Ectodermal cell (in vitro differentiated cells): ENCODE measurements around the gene HIVEP3.
"Not testable (repeated sequence)": the region's sequence is repeated elsewhere in the genome, so short reads cannot be mapped to it uniquely, and the experiment has no call there.

Experiments used
- H3K27ac ChIP-seq: 2 replicates; pipeline ENCODE4 v1.7.0; 2013; ENCODE audit warnings: mild to moderate bottlenecking, low read depth, low read length; ENCODE audit not compliant: insufficient read depth, poor library complexity, severe bottlenecking
- H3K27me3 ChIP-seq: 2 replicates; pipeline ENCODE4 v1.7.0; 2013; ENCODE audit warnings: mild to moderate bottlenecking, low read length; ENCODE audit not compliant: insufficient read depth, control insufficient read depth, poor library complexity, severe bottlenecking
- H3K36me3 ChIP-seq: one replicate; pipeline ENCODE4 v1.7.0; 2013; ENCODE audit warnings: low read length; ENCODE audit not compliant: control insufficient read depth, insufficient read depth
- H3K4me1 ChIP-seq: one replicate; pipeline ENCODE4 v1.7.0; 2013; ENCODE audit warnings: low read length; ENCODE audit not compliant: control insufficient read depth, insufficient read depth
- H3K4me3 ChIP-seq: 2 replicates; pipeline ENCODE4 v1.7.0; 2013; ENCODE audit warnings: low read depth, low read length, control low read depth; ENCODE audit not compliant: insufficient read depth
- H3K9me3 ChIP-seq: 2 replicates; pipeline ENCODE4 v1.7.0; 2013; ENCODE audit warnings: mild to moderate bottlenecking, low read length, moderate library complexity; ENCODE audit not compliant: control insufficient read depth
- WGBS, 2 experiments: methylation state at CpG; one replicate each; pipeline ENCODE4 v1.1.7; 2013; ENCODE audit warnings: missing lambda C conversion rate in 2 of 2; 5-methylcytosine and 5-hydroxymethylcytosine counted together

HIVEP3 gene

DNA sequence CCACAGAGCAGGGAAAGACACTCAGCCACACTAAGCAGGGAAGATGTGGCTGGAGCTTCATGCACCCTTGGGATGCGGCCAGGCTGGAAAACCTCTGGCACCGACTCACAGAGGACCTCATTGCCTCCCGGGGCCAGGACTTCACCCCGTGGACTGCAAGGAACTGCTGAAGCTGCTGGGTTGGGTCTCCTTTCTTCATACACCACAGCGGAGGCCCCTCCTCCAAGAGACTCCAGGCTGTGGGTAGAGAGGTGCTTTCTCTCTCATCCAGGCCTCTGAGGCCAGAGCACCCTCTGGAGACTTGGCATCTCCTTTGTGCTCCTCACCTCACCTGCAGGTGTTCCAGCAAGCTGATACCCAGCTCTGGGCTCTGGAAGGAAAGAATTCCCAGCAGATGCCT is 358.2 kb downstream of the HIVEP3 start:
- no peaks in the 10 kb centered on the region for H3K27me3 ChIP-seq
- H3K4me1 ChIP-seq: no peaks in the 10 kb centered on the region
- H3K27ac ChIP-seq: no peak overlapping the region
- H3K4me3 ChIP-seq: no peak overlapping the region
- 92 to 94% methylated on average over 5 of the region's 5 CpGs for whole genome bisulfite sequencing, 2 experiments
- H3K9me3 ChIP-seq: no peaks in the 10 kb centered on the region
- H3K36me3 ChIP-seq: no peaks in the 10 kb centered on the region

GRCh38 chr1:41559331-41559730 is 359.4 kb downstream of the HIVEP3 start:
- no peaks in the 10 kb centered on the region for H3K36me3 ChIP-seq
- H3K27me3 ChIP-seq: no peaks in the 10 kb centered on the region
- no peak overlapping the region for H3K4me3 ChIP-seq
- H3K9me3 ChIP-seq: no peaks in the 10 kb centered on the region
- no peak overlapping the region for H3K27ac ChIP-seq
- H3K4me1 ChIP-seq: no peaks in the 10 kb centered on the region
- 70 to 73% methylated on average over 5 of the region's 5 CpGs for WGBS, 2 experiments

GRCh38 chr1:41558761-41559171 is 360.0 kb downstream of the HIVEP3 start:
- Histone ChIP-seq H3K9me3 (no peaks in the 10 kb centered on the region), H3K4me3 (no peak overlapping the region), H3K27me3 (no peaks in the 10 kb centered on the region), H3K4me1 (no peaks in the 10 kb centered on the region), H3K36me3 (no peaks in the 10 kb centered on the region), H3K27ac (no peak overlapping the region)
- 90 to 91% methylated on average over 3 of the region's 3 CpGs for WGBS, 2 experiments

- WGBS, 2 experiments: 83 to 86% methylated on average over 13 of the region's 13 CpGs
- no peaks in the 10 kb centered on the region for H3K27me3 ChIP-seq
- H3K4me3 ChIP-seq: no peak overlapping the region
Measured at GRCh38 chr1:41557751-41558455, 360.8 kb downstream of the HIVEP3 start.

DNA sequence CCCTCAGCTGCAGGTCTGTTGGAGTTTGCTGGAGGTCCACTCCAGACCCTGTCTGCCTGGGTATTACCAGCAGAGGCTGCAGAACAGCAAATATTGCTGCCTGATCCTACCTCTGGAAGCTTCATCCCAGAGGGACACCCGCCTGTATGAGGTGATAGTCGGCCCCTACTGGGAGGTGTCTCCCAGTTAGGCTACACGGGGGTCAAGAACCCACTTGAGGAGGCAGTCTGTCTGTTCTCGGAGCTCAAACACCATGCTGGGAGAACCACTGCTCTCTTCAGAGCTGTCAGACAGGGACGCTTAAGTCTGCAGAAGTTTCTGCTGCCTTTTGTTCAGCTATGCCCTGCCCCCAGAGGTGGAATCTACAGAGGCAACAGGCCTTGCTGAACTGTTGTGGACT is 364.0 kb downstream of the HIVEP3 start:
- H3K36me3 ChIP-seq, H3K27me3 ChIP-seq, H3K9me3 ChIP-seq, H3K4me1 ChIP-seq, H3K27ac ChIP-seq, H3K4me3 ChIP-seq: not testable (repeated sequence)
- 89 to 90% methylated on average over 5 of the region's 5 CpGs for WGBS, 2 experiments

More at GRCh38 chr1:41557751-41558455, 360.8 kb downstream of the HIVEP3 start:
- Histone ChIP-seq H3K4me1 (no peaks in the 10 kb centered on the region), H3K36me3 (no peaks in the 10 kb centered on the region), H3K9me3 (no peaks in the 10 kb centered on the region), H3K27ac (no peak overlapping the region)

DNA sequence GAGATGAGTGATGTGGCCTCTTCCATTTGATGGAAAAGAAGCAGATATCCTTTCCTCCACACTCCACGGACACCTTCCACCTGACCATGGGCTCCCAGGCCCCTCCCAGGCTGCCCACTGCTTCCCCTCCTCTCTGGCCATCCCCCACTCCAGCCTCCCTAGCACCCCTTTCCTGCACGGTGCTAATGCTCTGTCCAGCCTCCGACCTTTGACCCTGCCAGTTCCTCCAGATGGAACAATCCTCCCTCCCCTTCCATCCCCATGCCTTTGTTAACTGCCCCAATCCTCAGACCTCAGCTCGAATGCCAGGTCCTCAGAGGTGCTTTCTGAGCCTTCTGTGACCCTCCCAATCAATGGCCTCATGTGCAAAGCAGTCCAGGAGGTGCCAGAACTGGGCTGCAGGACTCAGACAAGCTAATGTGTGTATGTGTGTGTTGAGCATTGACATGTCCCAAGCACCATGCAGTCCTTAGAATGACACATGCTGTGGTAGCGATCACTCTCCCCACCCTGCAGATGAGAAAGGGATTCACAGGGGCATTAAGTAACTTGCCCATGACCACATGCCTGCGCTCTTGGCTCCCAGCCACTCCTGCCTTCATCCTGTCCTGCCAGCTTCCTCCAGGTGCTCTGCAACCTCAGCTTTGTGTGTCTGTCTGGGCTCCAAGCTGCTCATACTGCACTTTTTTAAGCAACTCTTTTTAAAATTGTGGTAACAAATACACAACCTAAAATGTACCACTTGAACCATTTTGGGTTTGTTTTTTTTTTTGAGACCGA is 370.8 kb downstream of the HIVEP3 start:
- Histone ChIP-seq H3K4me1 (peaks cover 3% of the 10 kb centered on the region), H3K36me3 (no peaks in the 10 kb centered on the region), H3K4me3 (no peak overlapping the region), H3K27ac (no peak overlapping the region), H3K9me3 (no peaks in the 10 kb centered on the region), H3K27me3 (no peaks in the 10 kb centered on the region)
- WGBS, 2 experiments: 74 to 77% methylated on average over 7 of the region's 7 CpGs

DNA sequence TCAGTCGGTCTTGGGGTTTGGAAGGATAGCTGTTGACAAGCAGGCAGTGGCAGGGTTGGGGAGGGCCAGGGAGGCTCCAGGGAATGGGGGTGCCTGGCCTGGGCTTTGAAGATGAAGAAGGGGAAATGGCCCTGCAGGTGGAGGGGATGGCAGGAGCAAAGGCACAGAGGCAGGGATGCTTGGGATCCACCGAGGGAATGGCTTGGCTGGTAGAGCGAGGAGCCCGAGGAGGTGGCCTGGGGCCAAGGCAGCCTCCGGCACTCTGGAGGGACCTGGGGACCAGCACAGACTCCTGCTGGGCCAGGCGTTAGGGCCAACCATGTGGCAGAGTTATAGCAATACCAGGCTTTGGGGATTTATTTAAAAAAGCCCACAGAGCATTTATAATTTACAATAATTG is 371.4 kb downstream of the HIVEP3 start:
- H3K9me3 ChIP-seq: no peaks in the 10 kb centered on the region
- no peaks in the 10 kb centered on the region for H3K36me3 ChIP-seq
- H3K27me3 ChIP-seq: no peaks in the 10 kb centered on the region
- peaks cover 3% of the 10 kb centered on the region for H3K4me1 ChIP-seq
- no peak overlapping the region for H3K4me3 ChIP-seq
- no peak overlapping the region for H3K27ac ChIP-seq
- WGBS, 2 experiments: 86 to 89% methylated on average over 6 of the region's 6 CpGs

DNA sequence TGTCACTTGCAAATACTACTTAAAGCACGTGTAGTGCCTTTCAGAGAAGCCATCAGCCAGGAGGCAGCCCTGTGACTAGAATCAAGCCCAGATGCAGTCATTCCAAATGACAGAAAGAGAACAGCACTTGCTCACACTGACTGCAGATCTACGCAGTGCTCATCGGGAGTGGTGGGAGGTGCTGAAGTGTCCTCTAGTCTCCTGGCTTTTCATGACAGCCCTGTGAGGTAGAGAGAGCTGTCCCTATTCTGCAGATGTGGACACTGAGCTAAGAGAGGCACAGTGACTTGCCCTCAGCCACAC is 371.9 kb downstream of the HIVEP3 start:
- no peak overlapping the region for H3K4me3 ChIP-seq
- no peaks in the 10 kb centered on the region for H3K27me3 ChIP-seq
- peaks cover 3% of the 10 kb centered on the region for H3K4me1 ChIP-seq
- no peaks in the 10 kb centered on the region for H3K36me3 ChIP-seq
- H3K9me3 ChIP-seq: no peaks in the 10 kb centered on the region
- no peak overlapping the region for H3K27ac ChIP-seq
- 76 to 88% methylated on average over 3 of the region's 3 CpGs for WGBS, 2 experiments

DNA sequence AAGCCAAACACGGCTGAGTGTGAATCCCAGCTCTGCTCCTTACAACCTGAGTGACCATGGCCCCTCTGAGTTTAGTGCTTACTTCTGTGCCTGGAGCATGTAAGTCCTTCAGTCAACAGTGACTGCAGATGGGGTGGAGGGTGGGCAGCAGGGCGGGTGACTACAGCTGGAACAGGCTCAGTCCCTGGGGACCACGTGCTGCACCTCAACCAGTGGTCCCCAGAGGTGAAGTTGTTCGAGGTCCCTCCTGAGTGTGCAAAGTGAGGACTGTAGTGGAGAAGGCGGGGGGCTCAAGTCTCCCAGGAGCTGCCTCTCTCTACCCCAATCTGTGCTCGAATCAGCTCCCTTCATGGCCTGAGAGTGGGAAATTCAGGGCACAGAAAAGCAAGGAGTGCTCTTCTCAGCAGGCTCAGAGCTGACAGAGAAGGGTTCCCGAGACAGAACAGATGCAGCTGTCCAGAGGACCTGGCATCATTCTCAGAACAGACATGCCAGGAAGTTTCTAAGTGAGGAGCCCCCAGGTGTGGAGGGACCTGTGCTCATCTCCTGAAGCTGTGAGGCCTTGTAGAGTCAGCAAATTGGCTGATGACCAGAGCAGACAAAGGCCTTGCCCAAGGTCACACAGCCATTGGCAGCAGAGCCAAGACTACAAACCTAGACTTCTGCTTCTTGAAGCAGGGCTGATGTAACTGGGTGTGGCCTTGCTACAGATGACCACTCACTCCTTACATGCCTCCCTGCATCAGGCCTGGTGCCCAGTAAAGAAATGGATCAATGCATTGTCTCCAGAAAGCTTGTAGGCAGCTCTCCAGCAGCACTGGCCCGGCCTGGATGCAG is 372.5 kb downstream of the HIVEP3 start:
- H3K4me1 ChIP-seq: peaks cover 3% of the 10 kb centered on the region
- H3K9me3 ChIP-seq: no peaks in the 10 kb centered on the region
- H3K27me3 ChIP-seq: no peaks in the 10 kb centered on the region
- H3K4me3 ChIP-seq: no peak overlapping the region
- no peak overlapping the region for H3K27ac ChIP-seq
- WGBS, 2 experiments: 92% methylated on average over 8 of the region's 8 CpGs
- H3K36me3 ChIP-seq: no peaks in the 10 kb centered on the region
